ENCODE data around the gene CLCN5.

DNA sequence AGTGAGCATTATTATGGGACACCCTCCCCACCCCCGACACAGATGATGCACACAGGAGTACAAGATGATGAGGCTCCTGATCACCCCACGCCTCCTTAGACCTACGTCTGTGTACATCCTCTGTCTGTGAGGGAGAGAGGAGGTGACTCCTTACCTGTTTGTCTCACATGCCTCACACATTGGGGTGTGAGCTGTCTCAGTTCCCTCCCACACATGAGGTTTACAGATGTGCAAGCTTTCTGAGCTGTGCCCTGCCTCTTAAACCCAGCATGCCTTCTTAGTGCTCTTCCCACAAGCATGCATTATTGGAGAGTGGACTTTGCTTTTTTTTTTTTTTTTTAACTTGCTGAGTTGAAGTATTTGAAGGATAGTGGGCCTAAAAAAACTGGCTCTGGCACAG is 76.7 kb downstream of the CLCN5 start:
- TF ChIP-seq, protein P1, sequence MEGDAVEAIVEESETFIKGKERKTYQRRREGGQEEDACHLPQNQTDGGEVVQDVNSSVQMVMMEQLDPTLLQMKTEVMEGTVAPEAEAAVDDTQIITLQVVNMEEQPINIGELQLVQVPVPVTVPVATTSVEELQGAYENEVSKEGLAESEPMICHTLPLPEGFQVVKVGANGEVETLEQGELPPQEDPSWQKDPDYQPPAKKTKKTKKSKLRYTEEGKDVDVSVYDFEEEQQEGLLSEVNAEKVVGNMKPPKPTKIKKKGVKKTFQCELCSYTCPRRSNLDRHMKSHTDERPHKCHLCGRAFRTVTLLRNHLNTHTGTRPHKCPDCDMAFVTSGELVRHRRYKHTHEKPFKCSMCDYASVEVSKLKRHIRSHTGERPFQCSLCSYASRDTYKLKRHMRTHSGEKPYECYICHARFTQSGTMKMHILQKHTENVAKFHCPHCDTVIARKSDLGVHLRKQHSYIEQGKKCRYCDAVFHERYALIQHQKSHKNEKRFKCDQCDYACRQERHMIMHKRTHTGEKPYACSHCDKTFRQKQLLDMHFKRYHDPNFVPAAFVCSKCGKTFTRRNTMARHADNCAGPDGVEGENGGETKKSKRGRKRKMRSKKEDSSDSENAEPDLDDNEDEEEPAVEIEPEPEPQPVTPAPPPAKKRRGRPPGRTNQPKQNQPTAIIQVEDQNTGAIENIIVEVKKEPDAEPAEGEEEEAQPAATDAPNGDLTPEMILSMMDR (IDR thresholded peaks at IDR 0.05), result no peak
- TF ChIP-seq POLR2AphosphoS5 (IDR thresholded peaks at IDR 0.05) (no peak), POLR2A (IDR thresholded peaks at IDR 0.05) (no peak)

All from prostate gland (tissue), 2 donors.